ENCODE results near the gene LARGE1.

LARGE1 gene

DNA sequence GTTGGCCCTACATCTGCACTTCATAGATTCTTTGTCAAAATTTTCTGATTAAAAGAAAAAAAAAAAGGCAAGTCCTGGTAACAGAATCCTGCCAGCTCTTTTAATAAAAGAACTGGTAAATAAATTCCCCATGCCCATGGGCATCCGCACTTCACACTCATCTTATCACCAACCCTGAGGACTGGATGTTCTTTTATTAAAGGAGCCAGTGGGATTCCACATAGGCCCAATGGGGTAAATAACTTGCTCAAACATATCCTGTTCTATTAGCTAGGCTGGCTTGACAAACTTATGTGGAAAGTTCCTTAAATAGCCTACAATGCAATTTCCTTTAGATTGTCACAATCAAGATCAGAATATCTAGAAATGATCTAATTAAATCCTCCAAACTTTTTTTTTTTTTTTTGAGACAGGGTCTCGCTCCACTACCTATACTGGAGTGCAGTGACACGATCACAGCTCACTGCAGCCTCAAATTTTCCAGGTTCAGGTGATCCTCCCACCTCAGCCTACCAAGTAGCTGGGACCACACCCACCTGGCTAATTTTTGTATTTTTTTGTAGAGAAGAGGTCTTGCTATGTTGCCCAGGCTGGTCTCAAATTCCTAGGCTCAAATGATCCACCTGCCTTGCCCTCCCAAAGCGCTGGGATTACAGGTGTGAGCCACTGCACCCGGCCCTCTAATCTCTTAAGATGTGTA, 380.9 kb downstream of the LARGE1 start:
- no peak for FAIRE-seq

- FAIRE-seq = no peak
These were observed 381.9 kb downstream of the LARGE1 start for GRCh38 chr22:33538277-33538885.

- no peak for FAIRE-seq
These were observed 383.2 kb downstream of the LARGE1 start for GRCh38 chr22:33537059-33537458.

GRCh38 chr22:33535937-33536875, 384.1 kb downstream of the LARGE1 start:
- no peak for FAIRE-seq

DNA sequence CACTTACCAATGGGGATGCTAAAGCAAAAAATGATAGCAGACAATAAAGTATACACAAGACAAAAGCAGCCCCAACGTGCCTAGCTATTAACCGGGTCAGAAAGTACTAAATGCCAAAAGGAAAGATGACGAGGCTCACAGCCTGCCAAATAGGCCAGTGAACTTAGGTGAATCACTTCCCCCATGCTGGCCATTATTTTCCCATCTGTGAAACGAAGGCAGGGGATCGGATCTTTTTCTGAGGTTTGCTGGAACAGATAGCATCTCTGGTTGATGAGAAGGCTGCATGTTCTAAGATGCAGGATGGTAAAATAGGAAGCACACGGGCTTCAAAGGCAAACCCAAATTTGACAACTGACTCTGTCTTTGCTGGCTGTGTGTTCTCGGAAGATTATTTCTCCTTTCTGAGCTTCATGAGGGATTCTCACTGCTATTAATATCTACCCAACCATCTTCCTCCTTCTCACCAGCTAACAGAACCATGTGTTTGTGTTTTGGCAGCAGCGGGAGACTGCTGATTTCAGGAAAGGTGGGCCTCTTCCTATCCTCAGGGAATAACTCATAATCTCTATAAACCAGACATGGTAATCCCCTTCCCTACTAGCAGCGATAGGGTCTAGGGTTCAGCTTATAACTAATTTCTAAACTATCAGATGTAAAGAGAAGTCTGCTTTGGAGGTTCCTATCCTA, 390.7 kb downstream of the LARGE1 start:
- FAIRE-seq = no peak

DNA sequence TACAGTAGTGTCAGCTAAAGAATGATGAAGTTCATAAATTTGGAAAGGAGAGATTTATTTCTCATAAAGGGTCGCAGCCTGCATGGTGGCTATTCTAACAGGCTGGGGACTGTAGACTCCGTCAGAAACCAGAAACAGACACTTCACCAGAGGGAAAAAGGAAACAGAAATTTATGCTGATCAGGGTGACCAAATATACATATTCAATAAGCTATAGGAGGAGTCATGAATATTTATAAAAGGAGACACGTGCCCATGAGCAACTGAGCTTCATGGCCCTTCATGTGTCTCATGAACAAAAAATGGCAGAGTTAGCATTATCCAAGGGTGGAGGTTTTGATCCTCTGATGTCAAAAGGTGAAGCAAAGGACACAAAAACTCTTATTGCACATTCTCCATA, 392.1 kb downstream of the LARGE1 start:
- FAIRE-seq = no peak

GRCh38 chr22:33526434-33527107, 393.7 kb downstream of the LARGE1 start:
- no peak for FAIRE-seq

DNA sequence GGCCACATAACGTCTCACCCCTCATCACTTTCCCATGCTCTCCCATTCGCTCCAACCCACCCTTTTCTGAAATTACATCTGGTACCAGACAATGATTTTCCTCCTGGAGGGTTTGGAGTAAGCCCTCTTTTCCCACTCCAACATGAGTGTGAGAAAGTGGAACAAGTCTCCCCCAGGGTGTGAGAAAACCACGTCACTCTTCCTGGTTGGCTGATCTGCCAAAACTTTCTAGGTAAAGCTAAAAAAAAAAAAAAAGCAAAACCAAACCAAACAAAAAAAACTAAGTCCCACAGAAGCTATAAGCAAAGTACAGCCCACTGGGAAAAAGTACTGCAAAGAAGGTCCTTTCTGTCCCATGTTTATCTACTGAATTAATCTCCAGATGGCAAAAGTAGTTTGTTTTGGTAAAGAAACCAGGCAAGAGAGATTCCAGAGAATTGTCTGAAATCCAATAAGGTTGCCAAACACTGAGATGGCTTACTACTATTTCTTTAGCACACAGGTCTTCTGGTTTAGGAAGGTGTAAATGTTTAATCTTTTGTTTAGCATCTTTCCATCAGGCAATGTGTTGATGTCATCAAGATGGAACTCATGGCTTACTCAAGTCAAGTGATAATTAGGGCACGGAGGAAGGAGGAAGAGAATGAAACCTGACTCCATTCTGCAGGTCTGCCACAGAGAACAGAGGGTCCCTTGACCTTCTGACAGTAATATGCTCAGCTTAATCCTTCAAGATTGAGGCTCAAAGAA, 395.6 kb downstream of the LARGE1 start:
- FAIRE-seq = no peak

DNA sequence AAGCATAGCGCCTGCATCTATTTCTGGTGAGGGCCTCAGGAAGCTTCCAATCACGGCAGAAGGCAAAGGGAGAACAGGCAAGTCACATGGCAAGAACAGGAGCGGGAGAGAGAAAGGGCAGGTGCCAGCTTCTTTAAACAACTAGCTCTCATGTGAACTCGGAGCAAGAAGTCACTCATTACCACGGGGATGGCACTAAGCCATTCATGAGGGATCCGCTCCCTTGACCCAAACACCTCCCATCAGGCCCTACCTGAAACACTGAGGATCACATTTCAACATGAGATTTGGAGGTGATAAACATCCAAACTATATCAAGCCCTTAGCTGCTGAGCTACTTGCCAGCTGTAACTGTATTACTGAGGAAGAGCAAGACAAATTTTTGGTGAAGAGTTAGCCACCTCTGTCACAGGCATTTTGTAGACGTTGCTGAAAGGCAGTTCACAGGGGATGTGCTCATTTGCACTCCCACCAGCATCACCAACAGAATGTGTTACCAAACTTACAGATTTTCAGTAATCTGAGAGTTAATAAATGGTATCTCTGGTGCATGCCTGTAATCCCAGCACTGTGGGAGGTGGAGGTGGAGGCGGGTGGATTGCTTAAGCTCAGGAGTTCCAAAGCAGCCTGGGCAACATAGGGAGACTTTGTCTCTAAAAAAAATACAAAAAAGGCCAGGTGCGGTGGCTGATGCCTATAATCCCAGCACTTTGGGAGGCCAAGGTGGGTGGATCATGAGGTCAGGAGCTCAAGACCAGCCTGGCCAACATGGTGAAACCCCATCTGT, 398.2 kb downstream of the LARGE1 start:
- FAIRE-seq = no peak

GRCh38 chr22:33520904-33521780, 399.1 kb downstream of the LARGE1 start:
- no peak for FAIRE-seq

GRCh38 chr22:33519974-33520903, 400.0 kb downstream of the LARGE1 start:
- no peak for FAIRE-seq

GRCh38 chr22:33519071-33519973, 401.0 kb downstream of the LARGE1 start:
- FAIRE-seq = no peak

DNA sequence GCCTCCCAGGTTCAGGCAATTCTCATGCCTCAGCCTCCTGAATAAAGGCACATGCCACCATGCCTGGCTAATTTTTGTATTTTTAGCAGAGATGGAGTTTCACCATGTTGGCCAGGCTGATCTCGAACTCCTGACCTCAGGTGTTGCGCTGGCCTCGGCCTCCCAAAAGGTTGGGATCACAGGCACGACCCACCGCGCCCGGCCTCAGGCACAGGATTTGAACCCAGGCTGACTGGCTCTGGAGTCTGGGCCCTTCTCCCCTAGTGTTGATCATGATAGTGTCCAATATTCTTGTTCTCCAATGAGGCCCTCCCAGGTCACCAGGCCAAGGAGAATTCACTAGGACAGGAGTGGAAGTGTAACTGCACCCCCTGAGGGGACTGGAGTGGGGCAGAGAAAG, 401.9 kb downstream of the LARGE1 start:
- no peak for FAIRE-seq

DNA sequence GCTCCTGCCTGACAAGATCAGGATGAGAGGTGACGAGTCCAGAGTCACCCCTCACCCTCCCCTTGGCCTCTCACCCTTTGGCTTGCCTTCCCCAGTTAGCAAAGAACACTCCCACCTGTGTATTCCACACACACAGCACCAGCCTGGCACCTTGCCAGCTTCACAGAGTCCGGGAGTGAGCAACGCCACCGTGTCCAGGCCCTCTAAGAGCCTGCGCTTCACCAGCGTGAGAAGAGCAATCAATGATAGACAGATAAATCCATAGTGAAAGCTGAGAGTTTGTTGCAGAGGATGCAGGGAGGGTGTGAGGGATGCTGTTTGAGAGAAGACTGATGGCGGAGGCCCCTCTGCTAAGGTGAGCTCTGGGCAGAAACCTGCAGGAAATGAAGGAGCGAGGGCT, 404.5 kb downstream of the LARGE1 start:
- no peak for FAIRE-seq

- FAIRE-seq = no peak
These were observed 406.6 kb downstream of the LARGE1 start for GRCh38 chr22:33513388-33514338.

DNA sequence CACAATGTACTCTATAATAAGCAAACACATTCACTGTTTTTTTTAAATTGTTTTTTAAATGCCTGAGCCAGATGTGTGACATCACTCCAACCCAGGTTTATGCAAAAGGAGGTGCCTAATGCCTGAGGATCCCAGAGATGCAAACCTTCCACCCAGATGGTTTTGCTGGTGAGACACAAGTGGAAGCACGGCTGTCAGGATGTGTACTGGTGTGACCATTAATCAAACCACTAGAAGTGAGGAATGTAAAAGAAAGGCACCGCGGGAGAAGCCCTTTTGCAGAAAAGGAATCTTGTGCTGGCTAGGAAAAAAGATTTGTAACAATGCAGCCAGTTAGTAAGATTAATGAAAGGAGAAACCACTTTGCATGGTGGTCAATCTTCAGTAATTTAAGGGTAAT, 407.4 kb downstream of the LARGE1 start:
- FAIRE-seq = no peak

Data from TTC549 (cell line).